Esophagus squamous epithelium (tissue), 4 donors: Measurements from ENCODE around the gene DAP3.
"Not testable (repeated sequence)": the region's sequence is repeated elsewhere in the genome, so short reads cannot be mapped to it uniquely, and the experiment has no call there.

Experiments
- POLR2A ChIP-seq, 4 donors: fragments of 450-650 bp; IDR thresholded peaks; one replicate each; pipeline ENCODE4 v1.6.1; 2017; ENCODE audit warnings: antibody characterized with exemption in 4 of 4, mild to moderate bottlenecking in 4 of 4, moderate library complexity in 3 of 4
- TF ChIP-seq, protein P1 (sequence below), 6 experiments: fragments of 450-650 bp in 4 of 6; fragments of 200-600 bp in 2 of 6; sonication (generic) in 2 of 6; IDR thresholded peaks; one replicate each; pipeline ENCODE4 v1.5.1; 2016 to 2019; ENCODE audit warnings: antibody characterized with exemption in 6 of 6, mild to moderate bottlenecking in 4 of 6, moderate library complexity in 4 of 6

DNA sequence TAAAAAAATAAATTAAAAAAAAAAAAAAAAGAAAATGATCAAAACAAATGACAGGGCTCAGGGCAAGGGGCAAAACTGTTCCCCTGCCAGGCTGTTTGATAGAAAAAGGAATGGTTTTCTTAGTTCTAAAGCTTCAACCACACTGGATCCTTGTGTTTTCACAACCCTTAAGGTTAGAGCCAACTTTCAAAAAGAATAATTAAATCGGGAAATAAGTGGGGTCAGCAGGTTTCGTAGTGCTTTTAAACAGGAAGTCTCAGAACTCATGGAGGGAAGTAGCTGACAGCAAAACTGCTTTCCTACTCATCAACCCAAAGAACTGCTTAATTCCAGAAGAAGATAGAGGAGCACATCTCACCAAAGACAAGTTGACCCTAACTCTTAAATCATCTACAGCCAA, 12.8 kb downstream of the DAP3 start:
- TF ChIP-seq, protein P1, sequence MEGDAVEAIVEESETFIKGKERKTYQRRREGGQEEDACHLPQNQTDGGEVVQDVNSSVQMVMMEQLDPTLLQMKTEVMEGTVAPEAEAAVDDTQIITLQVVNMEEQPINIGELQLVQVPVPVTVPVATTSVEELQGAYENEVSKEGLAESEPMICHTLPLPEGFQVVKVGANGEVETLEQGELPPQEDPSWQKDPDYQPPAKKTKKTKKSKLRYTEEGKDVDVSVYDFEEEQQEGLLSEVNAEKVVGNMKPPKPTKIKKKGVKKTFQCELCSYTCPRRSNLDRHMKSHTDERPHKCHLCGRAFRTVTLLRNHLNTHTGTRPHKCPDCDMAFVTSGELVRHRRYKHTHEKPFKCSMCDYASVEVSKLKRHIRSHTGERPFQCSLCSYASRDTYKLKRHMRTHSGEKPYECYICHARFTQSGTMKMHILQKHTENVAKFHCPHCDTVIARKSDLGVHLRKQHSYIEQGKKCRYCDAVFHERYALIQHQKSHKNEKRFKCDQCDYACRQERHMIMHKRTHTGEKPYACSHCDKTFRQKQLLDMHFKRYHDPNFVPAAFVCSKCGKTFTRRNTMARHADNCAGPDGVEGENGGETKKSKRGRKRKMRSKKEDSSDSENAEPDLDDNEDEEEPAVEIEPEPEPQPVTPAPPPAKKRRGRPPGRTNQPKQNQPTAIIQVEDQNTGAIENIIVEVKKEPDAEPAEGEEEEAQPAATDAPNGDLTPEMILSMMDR (IDR thresholded peaks at IDR 0.05): not testable (repeated sequence)
- not testable (repeated sequence) for TF ChIP-seq POLR2A (IDR thresholded peaks at IDR 0.05)
